Neutrophil (primary cell): ENCODE data around the gene VMO1.

ENCODE experiments used
- H3K27ac ChIP-seq: fragments of 200-600 bp; sonication (generic); 2 replicates; pipeline ENCODE4 v1.5.1; 2016; ENCODE audit warnings: mild to moderate bottlenecking, moderate library complexity
- H3K27me3 ChIP-seq: fragments of 200-600 bp; sonication (generic); 2 replicates; pipeline ENCODE4 v1.6.0; 2016; ENCODE audit warnings: mild to moderate bottlenecking
- H3K36me3 ChIP-seq: fragments of 200-600 bp; sonication (generic); 2 replicates; pipeline ENCODE4 v1.5.1; 2017
- H3K4me1 ChIP-seq, 2 experiments: fragments of 200-600 bp in 1 of 2; sonication (generic) in 1 of 2; 1 replicate in 1 of 2; 2 replicates in 1 of 2; pipeline versions ENCODE4 v1.5.1 to v1.6.1; 2013 to 2016; ENCODE audit warnings: low read depth in 1 of 2, low read length in 1 of 2, mild to moderate bottlenecking in 1 of 2, moderate library complexity in 1 of 2; ENCODE audit not compliant: control insufficient read depth in 1 of 2, insufficient read depth in 1 of 2
- H3K4me3 ChIP-seq, 2 experiments: fragments of 200-600 bp in 1 of 2; sonication (generic) in 1 of 2; 1 replicate in 1 of 2; 2 replicates in 1 of 2; pipeline ENCODE4 v1.5.1; 2013 to 2016; ENCODE audit warnings: low read depth in 1 of 2, low read length in 1 of 2, mild to moderate bottlenecking in 1 of 2, moderate library complexity in 1 of 2
- H3K9me3 ChIP-seq: fragments of 200-600 bp; sonication (generic); 2 replicates; pipeline ENCODE4 v1.5.1; 2016
- CTCF ChIP-seq: fragments of 200-600 bp; sonication (generic); IDR thresholded peaks from 2 replicates; pipeline ENCODE4 v1.5.1; 2016; ENCODE audit warnings: antibody characterized with exemption

The VMO1 gene

DNA sequence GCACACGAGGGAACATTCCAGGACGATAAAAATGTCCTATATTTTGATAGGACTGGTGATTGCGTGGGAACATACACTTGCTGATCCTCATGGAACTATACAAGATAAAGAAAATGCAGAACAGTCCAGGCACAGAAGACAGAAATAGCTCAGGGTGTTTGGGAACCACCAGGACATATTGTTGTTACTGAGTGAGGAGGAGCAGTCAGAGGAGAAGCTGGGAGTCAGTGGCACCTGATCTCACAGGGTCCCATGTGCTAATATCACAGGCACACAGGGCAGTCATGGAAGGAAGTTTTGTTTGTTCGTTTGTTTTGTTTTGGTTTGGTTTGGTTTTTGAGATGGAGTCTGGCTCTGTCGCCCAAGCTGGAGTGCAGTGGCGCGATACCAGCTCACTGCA is 26.5 kb upstream of the VMO1 start:
- no peak for TF ChIP-seq CTCF
- H3K36me3 ChIP-seq = no peaks in the 10 kb centered on the region
- no peak overlapping the region for H3K27ac ChIP-seq
- no peak overlapping the region for H3K4me3 ChIP-seq
- H3K4me1 ChIP-seq = peaks cover 0 to under 1% of the 10 kb centered on the region in 2 experiments
- H3K27me3 ChIP-seq = peaks cover 62% of the 10 kb centered on the region
- H3K9me3 ChIP-seq = no peaks in the 10 kb centered on the region

DNA sequence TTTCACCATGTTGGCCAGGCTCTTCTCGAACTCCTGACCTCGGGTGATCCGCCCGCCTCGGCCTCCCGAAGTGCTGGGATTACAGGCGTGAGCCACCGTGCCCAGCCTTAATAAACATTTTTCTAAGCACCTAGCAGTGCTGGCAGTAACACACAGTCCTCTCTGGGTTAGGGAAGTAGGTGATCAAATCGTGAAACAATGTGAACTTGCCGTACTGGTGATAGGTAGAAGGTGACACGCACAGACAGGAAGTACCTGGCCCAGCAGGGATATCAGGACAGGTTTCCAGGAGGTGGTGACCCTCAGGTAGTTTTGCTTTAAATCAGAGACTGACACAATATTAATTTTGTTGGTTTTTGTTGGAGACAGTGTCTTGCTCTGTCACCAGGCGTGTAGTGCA is 25.3 kb upstream of the VMO1 start:
- H3K36me3 ChIP-seq = no peaks in the 10 kb centered on the region
- H3K27me3 ChIP-seq = peaks cover 72% of the 10 kb centered on the region
- no peak for TF ChIP-seq CTCF
- peaks cover 5 to 8% of the 10 kb centered on the region in 2 experiments for H3K4me1 ChIP-seq
- H3K4me3 ChIP-seq = no peak overlapping the region
- H3K9me3 ChIP-seq = no peaks in the 10 kb centered on the region
- H3K27ac ChIP-seq = no peak overlapping the region

GRCh38 chr17:4810696-4811290 is 24.6 kb upstream of the VMO1 start:
- no peaks in the 10 kb centered on the region for H3K36me3 ChIP-seq

GRCh38 chr17:4808378-4808767 is 22.2 kb upstream of the VMO1 start:
- Histone ChIP-seq H3K27me3 (peaks cover 87% of the 10 kb centered on the region), H3K4me1 (peaks cover 9 to 10% of the 10 kb centered on the region in 2 experiments), H3K36me3 (no peaks in the 10 kb centered on the region), H3K4me3 (no peak overlapping the region), H3K27ac (no peak overlapping the region), H3K9me3 (no peaks in the 10 kb centered on the region)
- no peak for TF ChIP-seq CTCF

More at GRCh38 chr17:4810696-4811290, 24.6 kb upstream of the VMO1 start:
- no peak overlapping the region for H3K27ac ChIP-seq
- H3K9me3 ChIP-seq = no peaks in the 10 kb centered on the region
- TF ChIP-seq CTCF = no peak
- H3K27me3 ChIP-seq = peaks cover 77% of the 10 kb centered on the region
- peaks cover 9 to 10% of the 10 kb centered on the region in 2 experiments for H3K4me1 ChIP-seq
- H3K4me3 ChIP-seq = no peak overlapping the region

GRCh38 chr17:4807605-4808377 is 21.6 kb upstream of the VMO1 start:
- TF ChIP-seq CTCF = no peak
- peaks cover 86% of the 10 kb centered on the region for H3K27me3 ChIP-seq
- peak overlapping the region; percentile 60 to 84 for H3K4me3 ChIP-seq
- H3K36me3 ChIP-seq = no peaks in the 10 kb centered on the region
- peaks cover 9 to 10% of the 10 kb centered on the region in 2 experiments for H3K4me1 ChIP-seq
- no peaks in the 10 kb centered on the region for H3K9me3 ChIP-seq
- no peak overlapping the region for H3K27ac ChIP-seq
